ENCODE results near the gene RBBP8.

RBBP8 gene

GRCh38 chr18:23057096-23057495 lies 124.0 kb downstream of the RBBP8 start:
- Mint-ChIP-seq H3K4me3 (no peak overlapping the region), H3K9me3 (no peaks in the 10 kb centered on the region)
- no peak for ATAC-seq

GRCh38 chr18:23058746-23059415 lies 125.8 kb downstream of the RBBP8 start:
- ATAC-seq, result no peak
- no peaks in the 10 kb centered on the region for H3K36me3 Mint-ChIP-seq
- no peak overlapping the region for H3K4me3 Mint-ChIP-seq
- H3K4me1 Mint-ChIP-seq, result no peaks in the 10 kb centered on the region
- peaks cover 3% of the 10 kb centered on the region for H3K9me3 Mint-ChIP-seq
- no peak overlapping the region for H3K27ac Mint-ChIP-seq
- H3K27me3 Mint-ChIP-seq, result peaks cover 27% of the 10 kb centered on the region

More at GRCh38 chr18:23057096-23057495, 124.0 kb downstream of the RBBP8 start:
- Mint-ChIP-seq H3K36me3 (no peaks in the 10 kb centered on the region), H3K4me1 (no peaks in the 10 kb centered on the region), H3K27ac (no peak overlapping the region), H3K27me3 (peaks cover 44% of the 10 kb centered on the region)

DNA sequence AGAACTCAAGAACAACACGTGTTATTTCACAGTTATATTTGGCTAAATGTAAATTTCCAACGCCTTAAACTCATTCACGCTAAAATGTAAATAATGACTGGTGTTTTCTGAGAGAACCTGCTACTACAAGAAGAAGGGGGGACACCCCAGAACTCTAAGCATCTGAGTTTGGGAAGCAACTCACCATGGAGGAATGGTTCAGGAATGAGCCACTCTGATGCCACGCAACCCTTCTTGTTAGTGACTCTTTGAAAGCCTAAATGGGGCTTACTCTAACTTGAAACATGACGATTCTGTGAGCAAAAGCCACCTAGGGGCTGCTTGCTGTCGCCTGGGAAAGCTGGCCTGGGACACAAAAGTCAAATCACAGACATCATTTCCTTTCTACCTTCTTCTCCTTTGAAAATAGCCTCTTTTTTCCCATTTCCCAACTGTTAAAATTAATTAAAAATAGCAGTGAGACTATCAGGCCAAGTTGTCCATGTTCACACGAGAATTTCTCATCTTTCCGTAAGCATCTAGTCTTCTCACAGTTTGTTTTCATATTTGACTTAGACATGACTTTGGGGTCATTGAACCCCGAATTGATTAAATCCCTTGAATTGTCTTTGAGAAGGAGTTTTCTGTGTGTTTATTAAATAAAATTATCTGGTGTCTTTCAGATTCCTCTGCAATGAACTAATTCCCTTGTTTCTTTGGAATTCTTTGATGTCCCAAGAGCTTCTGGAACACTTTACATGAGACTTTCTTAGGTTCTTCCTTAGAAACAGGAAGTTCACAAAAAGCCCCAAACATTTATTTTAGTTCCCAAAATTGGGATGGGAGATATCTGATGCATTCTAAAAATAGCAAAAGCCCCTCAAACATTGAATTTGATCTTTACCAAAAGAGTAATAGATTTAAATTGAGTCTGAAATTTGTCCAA lies 126.7 kb downstream of the RBBP8 start:
- Mint-ChIP-seq H3K36me3 (no peaks in the 10 kb centered on the region), H3K27me3 (peaks cover 17% of the 10 kb centered on the region), H3K27ac (no peak overlapping the region), H3K4me1 (no peaks in the 10 kb centered on the region), H3K9me3 (peaks cover 3% of the 10 kb centered on the region), H3K4me3 (no peak overlapping the region)
- no peak for ATAC-seq

DNA sequence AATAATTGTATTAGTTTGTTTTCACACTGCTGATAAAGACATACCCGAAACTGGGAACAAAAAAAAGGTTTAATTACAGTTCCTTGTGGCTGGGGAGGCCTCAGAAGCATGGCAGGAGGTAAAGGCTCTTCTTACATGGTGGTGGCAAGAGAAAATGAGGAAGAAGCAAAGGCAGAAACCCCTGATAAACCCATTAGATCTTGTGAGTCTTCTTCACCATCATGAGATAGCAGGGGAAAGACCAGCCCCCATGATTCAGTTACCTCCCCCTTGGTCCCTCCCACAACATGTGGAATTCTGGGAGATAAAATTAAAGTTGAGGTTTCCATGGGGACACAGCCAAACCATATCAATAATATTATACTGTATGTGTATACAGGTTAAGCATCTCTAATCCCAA lies 128.9 kb downstream of the RBBP8 start:
- Mint-ChIP-seq H3K36me3 (no peaks in the 10 kb centered on the region), H3K9me3 (peaks cover 3% of the 10 kb centered on the region), H3K27ac (no peak overlapping the region), H3K4me1 (no peaks in the 10 kb centered on the region), H3K27me3 (no peaks in the 10 kb centered on the region), H3K4me3 (no peak overlapping the region)
- no peak for ATAC-seq

DNA sequence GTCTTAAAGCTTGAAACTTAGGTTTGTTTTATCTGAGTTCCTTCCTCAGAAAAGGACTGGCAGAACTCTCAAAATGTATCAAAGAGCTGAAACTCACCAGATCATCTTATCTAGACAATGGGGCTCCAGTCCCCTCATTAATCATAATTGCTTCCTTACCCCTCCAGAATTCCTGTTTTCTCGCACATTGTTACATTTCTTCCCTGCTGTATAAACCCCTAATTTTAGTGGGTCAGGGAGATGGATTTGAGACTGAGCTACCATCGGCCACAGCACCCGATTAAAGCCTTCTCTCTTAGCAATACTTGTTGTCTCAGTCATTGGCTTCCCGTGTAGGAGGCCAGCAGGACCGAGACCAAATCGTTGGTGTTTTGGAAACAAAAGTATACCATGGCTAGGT lies 130.4 kb downstream of the RBBP8 start:
- Mint-ChIP-seq H3K4me1 (peaks cover 5% of the 10 kb centered on the region), H3K4me3 (no peak overlapping the region), H3K36me3 (no peaks in the 10 kb centered on the region), H3K27ac (no peak overlapping the region), H3K9me3 (peaks cover 3% of the 10 kb centered on the region), H3K27me3 (no peaks in the 10 kb centered on the region)
- ATAC-seq, result no peak

GRCh38 chr18:23065234-23065806 lies 132.2 kb downstream of the RBBP8 start:
- Mint-ChIP-seq H3K27me3 (no peaks in the 10 kb centered on the region), H3K4me1 (peaks cover 19% of the 10 kb centered on the region), H3K27ac (no peak overlapping the region), H3K36me3 (no peaks in the 10 kb centered on the region), H3K4me3 (no peak overlapping the region), H3K9me3 (peaks cover 3% of the 10 kb centered on the region)
- no peak for ATAC-seq

DNA sequence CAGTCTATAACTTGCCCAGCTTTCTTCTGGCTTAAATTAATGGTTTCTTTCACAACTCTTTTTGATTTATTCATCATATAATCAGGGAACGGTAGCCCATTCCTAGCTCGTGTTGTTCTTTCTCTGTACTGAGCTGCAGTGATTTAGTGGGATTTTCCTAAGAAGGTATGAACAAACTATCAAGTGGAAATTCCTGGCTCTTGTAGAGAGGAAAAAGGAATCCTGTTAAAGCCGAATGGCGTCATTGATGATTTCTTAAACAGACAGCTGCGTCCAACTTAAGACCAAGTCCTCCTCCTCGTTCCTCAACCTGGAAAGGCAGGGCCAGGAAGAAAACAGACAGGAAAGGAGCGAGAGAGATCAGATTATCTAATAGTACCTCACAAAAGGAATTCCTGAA lies 132.9 kb downstream of the RBBP8 start:
- Mint-ChIP-seq H3K27me3 (no peaks in the 10 kb centered on the region), H3K9me3 (peaks cover 3% of the 10 kb centered on the region), H3K27ac (no peak overlapping the region), H3K4me1 (peaks cover 26% of the 10 kb centered on the region), H3K4me3 (no peak overlapping the region), H3K36me3 (no peaks in the 10 kb centered on the region)
- no peak for ATAC-seq

DNA sequence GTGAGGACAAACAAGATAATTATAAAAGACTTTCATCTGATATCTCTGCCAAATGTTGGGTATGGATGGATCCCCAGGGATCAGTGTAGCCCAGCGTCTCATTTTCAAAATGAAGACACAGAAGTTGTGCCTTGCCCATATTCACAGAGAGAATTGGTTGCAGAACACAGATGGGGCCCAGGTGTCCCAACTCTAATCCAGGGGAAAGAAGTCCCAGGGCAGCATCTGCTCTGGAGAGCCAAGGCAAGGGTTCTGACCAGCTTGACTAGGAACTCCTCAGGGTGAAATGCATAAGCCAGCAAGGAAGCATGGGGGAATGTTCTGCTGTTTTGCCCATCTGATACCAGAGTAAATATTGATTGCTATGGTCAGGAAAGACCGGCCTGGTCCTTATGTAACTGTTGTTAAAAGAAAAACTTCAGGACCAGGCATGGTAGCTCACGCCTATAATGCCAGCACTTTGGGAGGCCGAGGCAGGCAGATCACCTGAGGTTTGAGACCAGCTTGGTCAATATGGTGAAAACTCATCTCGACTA lies 133.4 kb downstream of the RBBP8 start:
- no peak for ATAC-seq
- Mint-ChIP-seq H3K27me3 (no peaks in the 10 kb centered on the region), H3K4me1 (peaks cover 31% of the 10 kb centered on the region)

GRCh38 chr18:23067236-23067635 lies 134.1 kb downstream of the RBBP8 start:
- Mint-ChIP-seq H3K4me3 (no peak overlapping the region), H3K27ac (no peak overlapping the region), H3K4me1 (peaks cover 37% of the 10 kb centered on the region), H3K36me3 (no peaks in the 10 kb centered on the region), H3K9me3 (peaks cover 3% of the 10 kb centered on the region), H3K27me3 (no peaks in the 10 kb centered on the region)
- no peak for ATAC-seq

More for the DNA sequence above, 133.4 kb downstream of the RBBP8 start:
- Mint-ChIP-seq H3K9me3 (peaks cover 3% of the 10 kb centered on the region), H3K36me3 (no peaks in the 10 kb centered on the region), H3K27ac (no peak overlapping the region), H3K4me3 (no peak overlapping the region)

DNA sequence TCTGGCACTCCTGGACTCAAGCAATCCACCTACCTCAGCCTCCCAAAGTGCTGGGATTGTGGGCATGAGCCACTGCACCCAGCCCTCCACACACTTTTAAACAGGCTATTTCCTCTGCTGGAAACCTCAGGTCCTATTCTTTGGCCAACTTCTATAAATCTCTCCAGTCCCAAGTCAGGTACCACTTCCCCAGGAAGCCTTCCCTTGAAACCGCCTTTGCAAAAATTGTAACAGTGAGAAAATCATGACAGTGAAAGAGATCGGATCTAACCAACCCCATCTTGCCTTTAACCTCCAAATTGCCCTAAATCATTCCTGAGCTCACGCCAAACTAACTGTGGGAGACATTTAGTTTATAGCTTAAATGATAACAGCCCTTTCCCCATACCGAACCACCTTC lies 134.9 kb downstream of the RBBP8 start:
- H3K4me1 Mint-ChIP-seq, result peaks cover 37% of the 10 kb centered on the region

DNA sequence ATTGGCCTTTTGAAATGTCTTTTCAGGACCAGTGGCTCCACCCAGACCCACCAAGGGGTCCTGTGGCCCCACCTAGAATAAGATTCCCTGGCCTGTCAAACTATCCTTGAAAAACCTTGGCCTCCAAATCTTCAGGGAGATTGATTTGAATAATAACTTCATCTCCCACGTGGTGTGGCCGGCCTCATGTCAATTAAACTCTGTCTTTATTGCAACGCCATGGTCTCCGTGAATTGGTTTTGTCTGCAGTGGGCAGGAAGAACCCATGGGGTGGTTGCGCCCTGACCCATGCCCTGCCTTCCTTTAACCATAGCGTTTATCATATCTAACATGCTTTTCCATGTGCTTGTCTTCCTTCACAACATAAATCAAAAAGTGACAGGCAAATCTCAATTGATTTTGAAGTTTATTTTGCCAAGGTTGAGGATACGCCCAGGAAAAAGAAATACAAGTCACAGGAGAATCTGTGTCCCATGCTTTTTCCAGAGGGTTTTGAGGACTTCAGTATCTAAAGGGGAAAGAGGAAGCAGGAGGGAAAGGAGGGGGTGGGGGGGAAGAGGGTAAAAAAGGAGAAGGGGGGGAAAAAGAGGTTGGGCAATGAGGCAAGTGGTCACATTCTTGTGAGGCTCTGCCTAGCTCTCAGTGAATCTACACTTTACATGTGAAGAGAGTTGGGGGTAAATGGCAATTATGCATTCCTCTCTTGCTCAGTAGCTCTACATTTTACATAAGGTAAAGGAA lies 135.6 kb downstream of the RBBP8 start:
- H3K27ac Mint-ChIP-seq, result no peak overlapping the region
- peaks cover 37% of the 10 kb centered on the region for H3K4me1 Mint-ChIP-seq
- H3K27me3 Mint-ChIP-seq, result no peaks in the 10 kb centered on the region
- no peak for ATAC-seq
- no peaks in the 10 kb centered on the region for H3K9me3 Mint-ChIP-seq
- no peaks in the 10 kb centered on the region for H3K36me3 Mint-ChIP-seq
- H3K4me3 Mint-ChIP-seq, result no peak overlapping the region

More for the DNA sequence above, 134.9 kb downstream of the RBBP8 start:
- H3K27ac Mint-ChIP-seq, result no peak overlapping the region
- H3K36me3 Mint-ChIP-seq, result no peaks in the 10 kb centered on the region
- no peak overlapping the region for H3K4me3 Mint-ChIP-seq
- ATAC-seq, result no peak
- H3K9me3 Mint-ChIP-seq, result peaks cover 3% of the 10 kb centered on the region
- no peaks in the 10 kb centered on the region for H3K27me3 Mint-ChIP-seq

DNA sequence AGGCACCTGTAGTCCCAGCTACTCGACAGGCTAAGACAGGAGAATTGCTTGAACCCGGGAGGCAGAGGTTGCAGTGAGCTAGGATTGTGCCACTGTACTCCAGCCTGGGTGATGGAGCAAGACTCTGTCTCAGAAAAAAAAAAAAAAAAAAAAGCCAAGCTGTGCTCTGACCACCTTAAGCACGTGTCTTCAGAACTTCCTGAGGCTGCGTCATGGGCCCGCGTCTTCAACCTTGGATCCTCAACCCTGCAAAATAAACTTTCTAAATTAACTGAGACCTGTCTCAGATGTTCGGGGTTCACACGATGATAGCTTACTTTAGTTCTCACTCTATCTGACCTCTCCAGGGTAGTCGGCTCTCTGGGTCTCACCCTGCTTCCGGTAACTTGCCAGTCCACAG lies 136.4 kb downstream of the RBBP8 start:
- H3K4me3 Mint-ChIP-seq, result no peak overlapping the region
- H3K9me3 Mint-ChIP-seq, result no peaks in the 10 kb centered on the region
- peak; percentile 4 for ATAC-seq
- peak overlapping the region; percentile 23 for H3K27ac Mint-ChIP-seq
- no peaks in the 10 kb centered on the region for H3K27me3 Mint-ChIP-seq
- H3K36me3 Mint-ChIP-seq, result no peaks in the 10 kb centered on the region
- peaks cover 37% of the 10 kb centered on the region for H3K4me1 Mint-ChIP-seq

GRCh38 chr18:23069898-23070297 lies 136.8 kb downstream of the RBBP8 start:
- Mint-ChIP-seq H3K4me1 (peaks cover 37% of the 10 kb centered on the region), H3K27me3 (no peaks in the 10 kb centered on the region), H3K4me3 (no peak overlapping the region), H3K36me3 (no peaks in the 10 kb centered on the region), H3K9me3 (no peaks in the 10 kb centered on the region), H3K27ac (peak overlapping the region; percentile 23)
- no peak for ATAC-seq

GRCh38 chr18:23071285-23071684 lies 138.2 kb downstream of the RBBP8 start:
- Mint-ChIP-seq H3K27ac (peak overlapping the region; percentile 44), H3K4me1 (peaks cover 37% of the 10 kb centered on the region), H3K36me3 (no peaks in the 10 kb centered on the region), H3K9me3 (no peaks in the 10 kb centered on the region), H3K27me3 (no peaks in the 10 kb centered on the region), H3K4me3 (no peak overlapping the region)
- peak; percentile 92 for ATAC-seq

DNA sequence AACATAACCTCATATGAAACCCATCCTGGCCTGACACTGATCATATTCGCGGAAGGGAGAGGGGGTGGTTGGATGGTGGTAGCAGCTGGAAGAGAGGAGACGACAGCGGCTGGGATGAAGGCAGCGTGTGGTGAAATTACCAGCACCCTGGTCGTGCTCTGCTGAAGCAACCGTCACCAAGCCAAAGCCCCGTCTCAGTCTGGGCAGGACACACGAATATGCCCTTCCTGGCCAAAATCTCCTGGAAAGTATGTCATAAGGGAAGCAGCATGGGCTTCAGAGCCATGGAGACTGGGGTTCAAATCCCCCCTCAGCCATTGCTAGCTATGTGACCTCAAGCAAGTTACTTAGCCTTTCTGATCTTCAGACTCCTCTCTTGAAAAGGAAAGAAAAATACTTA lies 139.0 kb downstream of the RBBP8 start:
- no peaks in the 10 kb centered on the region for H3K9me3 Mint-ChIP-seq
- H3K4me3 Mint-ChIP-seq, result no peak overlapping the region
- ATAC-seq, result no peak
- H3K27me3 Mint-ChIP-seq, result no peaks in the 10 kb centered on the region
- peak overlapping the region; percentile 44 for H3K27ac Mint-ChIP-seq
- H3K4me1 Mint-ChIP-seq, result peaks cover 37% of the 10 kb centered on the region
- H3K36me3 Mint-ChIP-seq, result no peaks in the 10 kb centered on the region

Data from stimulated activated memory B cell treated with anti-CD40 and anti-IgM and Interleukin-4, amounts not matched to agents 10 μg/mL and 1 μg/mL and 100 μg/mL, for 72 hours (primary cell).